ENCODE data around the gene ELK1. TPM values are rescaled to one million over a fixed set of nuclear protein-coding genes. Genes with fewer than 3 reads are reported as not detected.
A peak's percentile ranks its signal among the peaks of the same experiment; 100 is the strongest.

The ELK1 gene
- polyA plus RNA-seq, 1 donor (not counting 4 experiments of a cell fraction or from before 2014, with no cell fraction given), result 12.9 TPM

DNA sequence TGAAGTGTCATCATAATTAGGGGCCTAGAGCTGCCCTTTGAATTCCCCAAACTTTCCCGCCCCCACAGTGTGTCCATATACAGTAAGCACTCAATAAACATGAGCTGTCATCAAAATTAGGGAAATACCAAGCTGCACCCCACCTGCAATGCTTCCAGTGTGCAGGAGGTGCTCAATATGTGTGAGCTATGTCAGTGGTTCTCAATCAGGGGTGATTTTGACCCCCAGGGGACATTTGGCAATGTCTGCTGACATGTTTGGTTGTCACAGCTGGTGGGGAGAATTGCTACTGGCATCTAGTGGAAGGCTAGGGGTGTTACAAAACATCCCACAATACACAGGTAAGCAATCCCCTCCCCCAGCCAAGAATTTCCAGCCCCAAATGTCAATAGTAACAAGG is 21.4 kb downstream of the ELK1 start:
- Histone ChIP-seq H3K9ac (ENCODE audit: control insufficient read depth, extremely low read depth, insufficient read depth, low read length) (no peak overlapping the region), H3K4me2 (ENCODE audit: control insufficient read depth, extremely low read depth, insufficient read depth, low read depth, low read length) (no peak overlapping the region), H3K36me3 (ENCODE audit: control insufficient read depth in 2 of 2, extremely low read depth in 1 of 2, insufficient read depth in 2 of 2, low read length in 2 of 2) (no peaks in the 10 kb centered on the region), H3K4me1 (ENCODE audit: control insufficient read depth, extremely low read depth, insufficient read depth, low read length) (no peaks in the 10 kb centered on the region), H3K79me2 (ENCODE audit: control insufficient read depth, insufficient read depth, low read length) (no peaks in the 10 kb centered on the region), H3K4me3 (ENCODE audit: control insufficient read depth in 2 of 3, extremely low read depth in 1 of 3, insufficient read depth in 2 of 3, low read depth in 1 of 3, low read length in 3 of 3) (no peak overlapping the region), H3K27ac (ENCODE audit: control insufficient read depth, insufficient read depth, low read length) (no peak overlapping the region), H3K27me3 (ENCODE audit: control insufficient read depth, extremely low read depth, insufficient read depth, low read length) (no peaks in the 10 kb centered on the region), H3K9me3 (ENCODE audit: control insufficient read depth, low read depth, low read length) (no peaks in the 10 kb centered on the region), H4K20me1 (ENCODE audit: control insufficient read depth, extremely low read depth, insufficient read depth, low read length) (no peaks in the 10 kb centered on the region), H2AFZ (ENCODE audit: control insufficient read depth, low read length) (no peak overlapping the region), H3K9me1 (ENCODE audit: control insufficient read depth, extremely low read depth, insufficient read depth, low read length) (no peaks in the 10 kb centered on the region)
- dilution Hi-C loops (cut with MboI; ENCODE audit: extremely low pct_ligation_motif_present, low sequenced_read_pairs), result no loop called here
- FAIRE-seq (no peak), DNase-seq (ENCODE audit: low read depth, low spot score) (no peak)
- TF ChIP-seq, protein P1, sequence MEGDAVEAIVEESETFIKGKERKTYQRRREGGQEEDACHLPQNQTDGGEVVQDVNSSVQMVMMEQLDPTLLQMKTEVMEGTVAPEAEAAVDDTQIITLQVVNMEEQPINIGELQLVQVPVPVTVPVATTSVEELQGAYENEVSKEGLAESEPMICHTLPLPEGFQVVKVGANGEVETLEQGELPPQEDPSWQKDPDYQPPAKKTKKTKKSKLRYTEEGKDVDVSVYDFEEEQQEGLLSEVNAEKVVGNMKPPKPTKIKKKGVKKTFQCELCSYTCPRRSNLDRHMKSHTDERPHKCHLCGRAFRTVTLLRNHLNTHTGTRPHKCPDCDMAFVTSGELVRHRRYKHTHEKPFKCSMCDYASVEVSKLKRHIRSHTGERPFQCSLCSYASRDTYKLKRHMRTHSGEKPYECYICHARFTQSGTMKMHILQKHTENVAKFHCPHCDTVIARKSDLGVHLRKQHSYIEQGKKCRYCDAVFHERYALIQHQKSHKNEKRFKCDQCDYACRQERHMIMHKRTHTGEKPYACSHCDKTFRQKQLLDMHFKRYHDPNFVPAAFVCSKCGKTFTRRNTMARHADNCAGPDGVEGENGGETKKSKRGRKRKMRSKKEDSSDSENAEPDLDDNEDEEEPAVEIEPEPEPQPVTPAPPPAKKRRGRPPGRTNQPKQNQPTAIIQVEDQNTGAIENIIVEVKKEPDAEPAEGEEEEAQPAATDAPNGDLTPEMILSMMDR (optimal IDR thresholded peaks at IDR 0.05 in 1 of 3, IDR thresholded peaks at IDR 0.05 in 1 of 3, conservative IDR thresholded peaks at IDR 0.05 in 1 of 3; ENCODE audit: extremely low read depth in 1 of 3, insufficient read depth in 2 of 3, low read length in 3 of 3), result peak in 2 of 3 experiments; percentile 12 to 48
- no peak for TF ChIP-seq EZH2 (IDR thresholded peaks at IDR 0.05; ENCODE audit: low read length)

DNA sequence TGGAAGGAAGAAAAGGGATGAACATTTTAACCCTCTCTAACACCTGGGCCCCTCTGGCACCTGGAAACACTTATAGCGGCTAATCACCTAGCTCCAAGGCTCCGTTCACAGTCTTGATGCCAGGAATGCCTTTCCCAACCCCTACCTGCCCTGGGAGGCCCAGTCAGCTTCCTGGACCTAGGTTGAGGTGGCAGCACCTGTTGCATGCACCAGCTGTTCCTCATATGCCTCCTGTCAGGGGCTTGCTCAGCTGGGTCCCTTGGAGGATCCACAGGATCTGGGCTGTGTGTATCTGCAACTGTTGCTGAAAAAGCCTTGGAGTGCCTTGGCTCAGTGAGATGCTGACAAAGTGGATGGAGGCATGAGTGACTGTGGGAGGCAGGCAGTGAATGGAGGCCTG is 25.0 kb downstream of the ELK1 start:
- Histone ChIP-seq H3K4me1 (ENCODE audit: control insufficient read depth, extremely low read depth, insufficient read depth, low read length) (no peaks in the 10 kb centered on the region), H3K9me1 (ENCODE audit: control insufficient read depth, extremely low read depth, insufficient read depth, low read length) (no peaks in the 10 kb centered on the region), H3K4me3 (ENCODE audit: control insufficient read depth in 2 of 3, extremely low read depth in 1 of 3, insufficient read depth in 2 of 3, low read depth in 1 of 3, low read length in 3 of 3) (no peak overlapping the region), H3K27ac (ENCODE audit: control insufficient read depth, insufficient read depth, low read length) (no peak overlapping the region), H3K36me3 (ENCODE audit: control insufficient read depth in 2 of 2, extremely low read depth in 1 of 2, insufficient read depth in 2 of 2, low read length in 2 of 2) (no peaks in the 10 kb centered on the region), H4K20me1 (ENCODE audit: control insufficient read depth, extremely low read depth, insufficient read depth, low read length) (no peaks in the 10 kb centered on the region), H3K4me2 (ENCODE audit: control insufficient read depth, extremely low read depth, insufficient read depth, low read depth, low read length) (no peak overlapping the region), H3K9ac (ENCODE audit: control insufficient read depth, extremely low read depth, insufficient read depth, low read length) (no peak overlapping the region), H3K79me2 (ENCODE audit: control insufficient read depth, insufficient read depth, low read length) (no peaks in the 10 kb centered on the region), H3K27me3 (ENCODE audit: control insufficient read depth, extremely low read depth, insufficient read depth, low read length) (peaks cover 10% of the 10 kb centered on the region), H3K9me3 (ENCODE audit: control insufficient read depth, low read depth, low read length) (no peaks in the 10 kb centered on the region), H2AFZ (ENCODE audit: control insufficient read depth, low read length) (no peak overlapping the region)
- FAIRE-seq (no peak), DNase-seq (ENCODE audit: low read depth, low spot score) (no peak)
- dilution Hi-C loops (cut with MboI; ENCODE audit: extremely low pct_ligation_motif_present, low sequenced_read_pairs), result no loop called here
- TF ChIP-seq EZH2 (IDR thresholded peaks at IDR 0.05; ENCODE audit: low read length), result no peak
- TF ChIP-seq, protein P1 (optimal IDR thresholded peaks at IDR 0.05 in 1 of 3, IDR thresholded peaks at IDR 0.05 in 1 of 3, conservative IDR thresholded peaks at IDR 0.05 in 1 of 3; ENCODE audit: extremely low read depth in 1 of 3, insufficient read depth in 2 of 3, low read length in 3 of 3), result no peak
